Measurements from ENCODE around the gene COPS6.

Gene COPS6

GRCh38 chr7:100049441-100050291 lies 39.1 kb upstream of the COPS6 start, which contains the start of gene ZSCAN21 (continued):
- TF ChIP-seq ZNF561 (tag by site-specific recombination; IDR thresholded peaks at IDR 0.05; ENCODE audit: borderline replicate concordance) (0 out of 2 replicates have a peak, but pooled peaks have one; percentile 31), ZNF2 (tag by site-specific recombination; IDR thresholded peaks at IDR 0.05) (peak; percentile 67; the same call in 1 of the 2 replicates), ZNF580 (tag by site-specific recombination; IDR thresholded peaks at IDR 0.05) (no peak; the same call in 1 of the 2 replicates), SCRT2 (tag by site-specific recombination; IDR thresholded peaks at IDR 0.05) (0 out of 2 replicates have a peak, but pooled peaks have one; percentile 17), REPIN1 (tag by site-specific recombination; IDR thresholded peaks at IDR 0.05; ENCODE audit: low read depth) (no peak), KLF16 (tag by site-specific recombination; IDR thresholded peaks at IDR 0.05) (peak; percentile 90), ZNF488 (tag by site-specific recombination; IDR thresholded peaks at IDR 0.05) (no peak), ZNF138 (tag by site-specific recombination; IDR thresholded peaks at IDR 0.05; ENCODE audit: borderline replicate concordance) (no peak), ELK4 (IDR thresholded peaks at IDR 0.05; ENCODE audit: borderline replicate concordance, low read depth, low read length) (no peak), ZNF341 (tag by site-specific recombination; IDR thresholded peaks at IDR 0.05; ENCODE audit: low read depth) (peak; percentile 42; the same call in 1 of the 2 replicates), ZSCAN30 (tag by site-specific recombination; IDR thresholded peaks at IDR 0.05) (peak; percentile 46; the same call in 1 of the 2 replicates), ZNF639 (tag by site-specific recombination; IDR thresholded peaks at IDR 0.05) (peak; percentile 88; the same call in 1 of the 2 replicates), ZNF548 (tag by site-specific recombination; IDR thresholded peaks at IDR 0.05) (no peak), ZNF514 (tag by site-specific recombination; IDR thresholded peaks at IDR 0.05) (no peak), ZNF660 (tag by site-specific recombination; IDR thresholded peaks at IDR 0.05) (peak; percentile 79), RBAK (tag by site-specific recombination; IDR thresholded peaks at IDR 0.05) (no peak), ZNF211 (tag by site-specific recombination; IDR thresholded peaks at IDR 0.05; ENCODE audit: low read depth) (no peak), ZNF23 (tag by site-specific recombination; IDR thresholded peaks at IDR 0.05; ENCODE audit: borderline replicate concordance) (no peak), ZNF76 (tag by site-specific recombination; IDR thresholded peaks at IDR 0.05; ENCODE audit: borderline replicate concordance, low read depth) (0 out of 2 replicates have a peak, but pooled peaks have one; percentile 24), FEZF1 (tag by site-specific recombination; IDR thresholded peaks at IDR 0.05) (no peak), KLF9 (tag by site-specific recombination; IDR thresholded peaks at IDR 0.05; ENCODE audit: low read depth) (peak; percentile 83)
- TF ChIP-seq, protein P1, sequence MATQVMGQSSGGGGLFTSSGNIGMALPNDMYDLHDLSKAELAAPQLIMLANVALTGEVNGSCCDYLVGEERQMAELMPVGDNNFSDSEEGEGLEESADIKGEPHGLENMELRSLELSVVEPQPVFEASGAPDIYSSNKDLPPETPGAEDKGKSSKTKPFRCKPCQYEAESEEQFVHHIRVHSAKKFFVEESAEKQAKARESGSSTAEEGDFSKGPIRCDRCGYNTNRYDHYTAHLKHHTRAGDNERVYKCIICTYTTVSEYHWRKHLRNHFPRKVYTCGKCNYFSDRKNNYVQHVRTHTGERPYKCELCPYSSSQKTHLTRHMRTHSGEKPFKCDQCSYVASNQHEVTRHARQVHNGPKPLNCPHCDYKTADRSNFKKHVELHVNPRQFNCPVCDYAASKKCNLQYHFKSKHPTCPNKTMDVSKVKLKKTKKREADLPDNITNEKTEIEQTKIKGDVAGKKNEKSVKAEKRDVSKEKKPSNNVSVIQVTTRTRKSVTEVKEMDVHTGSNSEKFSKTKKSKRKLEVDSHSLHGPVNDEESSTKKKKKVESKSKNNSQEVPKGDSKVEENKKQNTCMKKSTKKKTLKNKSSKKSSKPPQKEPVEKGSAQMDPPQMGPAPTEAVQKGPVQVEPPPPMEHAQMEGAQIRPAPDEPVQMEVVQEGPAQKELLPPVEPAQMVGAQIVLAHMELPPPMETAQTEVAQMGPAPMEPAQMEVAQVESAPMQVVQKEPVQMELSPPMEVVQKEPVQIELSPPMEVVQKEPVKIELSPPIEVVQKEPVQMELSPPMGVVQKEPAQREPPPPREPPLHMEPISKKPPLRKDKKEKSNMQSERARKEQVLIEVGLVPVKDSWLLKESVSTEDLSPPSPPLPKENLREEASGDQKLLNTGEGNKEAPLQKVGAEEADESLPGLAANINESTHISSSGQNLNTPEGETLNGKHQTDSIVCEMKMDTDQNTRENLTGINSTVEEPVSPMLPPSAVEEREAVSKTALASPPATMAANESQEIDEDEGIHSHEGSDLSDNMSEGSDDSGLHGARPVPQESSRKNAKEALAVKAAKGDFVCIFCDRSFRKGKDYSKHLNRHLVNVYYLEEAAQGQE (tag by site-specific recombination; IDR thresholded peaks at IDR 0.05) = peak; percentile 28; the same call in 1 of the 2 replicates
- TF ChIP-seq, protein P2, sequence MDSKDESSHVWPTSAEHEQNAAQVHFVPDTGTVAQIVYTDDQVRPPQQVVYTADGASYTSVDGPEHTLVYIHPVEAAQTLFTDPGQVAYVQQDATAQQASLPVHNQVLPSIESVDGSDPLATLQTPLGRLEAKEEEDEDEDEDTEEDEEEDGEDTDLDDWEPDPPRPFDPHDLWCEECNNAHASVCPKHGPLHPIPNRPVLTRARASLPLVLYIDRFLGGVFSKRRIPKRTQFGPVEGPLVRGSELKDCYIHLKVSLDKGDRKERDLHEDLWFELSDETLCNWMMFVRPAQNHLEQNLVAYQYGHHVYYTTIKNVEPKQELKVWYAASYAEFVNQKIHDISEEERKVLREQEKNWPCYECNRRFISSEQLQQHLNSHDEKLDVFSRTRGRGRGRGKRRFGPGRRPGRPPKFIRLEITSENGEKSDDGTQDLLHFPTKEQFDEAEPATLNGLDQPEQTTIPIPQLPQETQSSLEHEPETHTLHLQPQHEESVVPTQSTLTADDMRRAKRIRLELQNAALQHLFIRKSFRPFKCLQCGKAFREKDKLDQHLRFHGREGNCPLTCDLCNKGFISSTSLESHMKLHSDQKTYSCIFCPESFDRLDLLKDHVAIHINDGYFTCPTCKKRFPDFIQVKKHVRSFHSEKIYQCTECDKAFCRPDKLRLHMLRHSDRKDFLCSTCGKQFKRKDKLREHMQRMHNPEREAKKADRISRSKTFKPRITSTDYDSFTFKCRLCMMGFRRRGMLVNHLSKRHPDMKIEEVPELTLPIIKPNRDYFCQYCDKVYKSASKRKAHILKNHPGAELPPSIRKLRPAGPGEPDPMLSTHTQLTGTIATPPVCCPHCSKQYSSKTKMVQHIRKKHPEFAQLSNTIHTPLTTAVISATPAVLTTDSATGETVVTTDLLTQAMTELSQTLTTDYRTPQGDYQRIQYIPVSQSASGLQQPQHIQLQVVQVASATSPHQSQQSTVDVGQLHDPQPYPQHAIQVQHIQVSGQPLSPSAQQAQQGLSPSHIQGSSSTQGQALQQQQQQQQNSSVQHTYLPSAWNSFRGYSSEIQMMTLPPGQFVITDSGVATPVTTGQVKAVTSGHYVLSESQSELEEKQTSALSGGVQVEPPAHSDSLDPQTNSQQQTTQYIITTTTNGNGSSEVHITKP (tag by site-specific recombination; IDR thresholded peaks at IDR 0.05) = peak; percentile 26; the same call in 1 of the 2 replicates
- TF ChIP-seq, protein P3, sequence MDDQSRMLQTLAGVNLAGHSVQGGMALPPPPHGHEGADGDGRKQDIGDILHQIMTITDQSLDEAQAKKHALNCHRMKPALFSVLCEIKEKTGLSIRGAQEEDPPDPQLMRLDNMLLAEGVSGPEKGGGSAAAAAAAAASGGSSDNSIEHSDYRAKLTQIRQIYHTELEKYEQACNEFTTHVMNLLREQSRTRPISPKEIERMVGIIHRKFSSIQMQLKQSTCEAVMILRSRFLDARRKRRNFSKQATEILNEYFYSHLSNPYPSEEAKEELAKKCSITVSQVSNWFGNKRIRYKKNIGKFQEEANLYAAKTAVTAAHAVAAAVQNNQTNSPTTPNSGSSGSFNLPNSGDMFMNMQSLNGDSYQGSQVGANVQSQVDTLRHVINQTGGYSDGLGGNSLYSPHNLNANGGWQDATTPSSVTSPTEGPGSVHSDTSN (CRISPR knock-in tag; IDR thresholded peaks at IDR 0.05) = no peak

Measured in HEK293 (cell line).